Heart left ventricle (tissue), 13 donors: ENCODE data around the gene CYP21A2.

Experiments used
- POLR2A ChIP-seq, 2 donors: fragments of 450-650 bp; IDR thresholded peaks; one replicate each; pipeline ENCODE4 v1.6.1; 2017; ENCODE audit warnings: antibody characterized with exemption in 2 of 2, mild to moderate bottlenecking in 2 of 2, moderate library complexity in 2 of 2
- TF ChIP-seq, protein P1 (sequence below), 12 donors: fragments of 200-600 bp; sonication (generic) in 4 of 12; IDR thresholded peaks; one replicate each; pipeline versions ENCODE4 v1.5.0 to v1.8.0; 2018 to 2022; ENCODE audit warnings: antibody characterized with exemption in 12 of 12, mild to moderate bottlenecking in 5 of 12
- donor health status: ischemic (EF 13 %, LVEDD 7.1; RV severe dilation, severe dysfunction).
- donor health status: DM: no; HTN: yes; CAD: no.
- donor health status: DM: no; HTN: no; CAD: no.
- donor health status: ischemic (EF 25% LVEDD 6.9; RV normal size, moderate dysfunction).
- donor health status: ischemic (EF 25% LVEDD 5.7; RV mildly dilated, moderate dysfunction).
- donor health status: ischemic (EF 35%, LVEDD 5.7; RV mildly dilated, moderate dysfunction).
- donor health status: nonischemic (EF 11% LVEDD 7.7; RV severe dilation, severe dysfunction).
- donor health status: DM: yes; HTN: yes; CAD: no.
- donor health status: PGD.
- donor health status: ischemic (EF 29% LVEDD 5.4; RV normal size, mild dysfunction).
- donor health status: nonischemic (EF 23%, LVEDD 6.1; RV moderate dilation, normal function).

DNA sequence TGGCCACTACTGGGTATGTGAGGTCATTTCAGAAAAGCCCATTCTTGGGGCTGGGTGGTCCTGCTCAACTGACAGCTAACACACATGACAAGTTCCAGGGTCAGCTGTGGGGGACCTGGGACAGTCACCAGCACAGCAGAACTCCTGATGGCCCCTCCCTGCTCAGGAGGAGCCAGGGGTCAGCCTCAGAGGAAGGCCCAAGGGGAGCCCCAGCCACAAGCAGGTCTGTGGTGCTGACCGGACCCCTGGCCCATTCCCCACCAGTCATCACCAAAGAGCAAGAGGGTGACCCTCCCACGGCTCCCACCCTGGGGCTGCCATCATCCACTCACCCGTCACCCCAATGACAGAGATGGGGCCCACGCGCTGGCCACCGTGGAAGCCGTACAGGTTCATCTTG is 18.0 kb downstream of the CYP21A2 start:
- TF ChIP-seq, protein P1, sequence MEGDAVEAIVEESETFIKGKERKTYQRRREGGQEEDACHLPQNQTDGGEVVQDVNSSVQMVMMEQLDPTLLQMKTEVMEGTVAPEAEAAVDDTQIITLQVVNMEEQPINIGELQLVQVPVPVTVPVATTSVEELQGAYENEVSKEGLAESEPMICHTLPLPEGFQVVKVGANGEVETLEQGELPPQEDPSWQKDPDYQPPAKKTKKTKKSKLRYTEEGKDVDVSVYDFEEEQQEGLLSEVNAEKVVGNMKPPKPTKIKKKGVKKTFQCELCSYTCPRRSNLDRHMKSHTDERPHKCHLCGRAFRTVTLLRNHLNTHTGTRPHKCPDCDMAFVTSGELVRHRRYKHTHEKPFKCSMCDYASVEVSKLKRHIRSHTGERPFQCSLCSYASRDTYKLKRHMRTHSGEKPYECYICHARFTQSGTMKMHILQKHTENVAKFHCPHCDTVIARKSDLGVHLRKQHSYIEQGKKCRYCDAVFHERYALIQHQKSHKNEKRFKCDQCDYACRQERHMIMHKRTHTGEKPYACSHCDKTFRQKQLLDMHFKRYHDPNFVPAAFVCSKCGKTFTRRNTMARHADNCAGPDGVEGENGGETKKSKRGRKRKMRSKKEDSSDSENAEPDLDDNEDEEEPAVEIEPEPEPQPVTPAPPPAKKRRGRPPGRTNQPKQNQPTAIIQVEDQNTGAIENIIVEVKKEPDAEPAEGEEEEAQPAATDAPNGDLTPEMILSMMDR (IDR thresholded peaks at IDR 0.05), result no peak
- TF ChIP-seq POLR2A (IDR thresholded peaks at IDR 0.05), result no peak
